MCF 10A (cell line): ENCODE data around the gene SYNPO. TPM values are rescaled to one million over a fixed set of nuclear protein-coding genes. Genes with fewer than 3 reads are reported as not detected.

ENCODE experiments used
- BruUV-seq: library from RNA; stranded (reverse); fragments of 400-500 nt; replicated peaks from 2 replicates; lab custom pipeline; 2021; lab: Mats Ljungman, UMichigan
- CTCF ChIA-PET: fragments of 300-600 bp; sonication (Branson Sonifier 250); formaldehyde crosslinking; extraction: SDS; loops from one replicate; lab custom pipeline; 2021; ENCODE audit warnings: antibody characterized with exemption, inconsistent platforms; lab: Yijun Ruan, JAX
- POLR2A ChIA-PET: fragments of 300-600, 350-650 bp; sonication (Branson Sonifier 250); formaldehyde crosslinking; extraction: SDS; loops from one replicate; lab custom pipeline; 2020; ENCODE audit warnings: antibody characterized with exemption, inconsistent platforms; lab: Yijun Ruan, JAX
- DNase-seq: peaks from one replicate; pipeline ENCODE4 v3.0.0-alpha.2; 2018; ENCODE audit not compliant: unreplicated experiment
- H3K27ac Mint-ChIP-seq: one replicate; pipeline ENCODE4 v1.8.0; 2022; ENCODE audit warnings: mild to moderate bottlenecking, low read depth, mixed read lengths; ENCODE audit not compliant: unreplicated experiment
- H3K27me3 Mint-ChIP-seq: one replicate; pipeline ENCODE4 v1.8.0; 2022; ENCODE audit warnings: mixed read lengths; ENCODE audit not compliant: insufficient read depth, unreplicated experiment
- H3K36me3 Mint-ChIP-seq: one replicate; pipeline ENCODE4 v1.8.0; 2022; ENCODE audit warnings: mild to moderate bottlenecking, moderate library complexity, mixed read lengths; ENCODE audit not compliant: insufficient read depth, unreplicated experiment
- H3K4me1 Mint-ChIP-seq: one replicate; pipeline ENCODE4 v1.8.0; 2022; ENCODE audit warnings: mixed read lengths; ENCODE audit not compliant: insufficient read depth, unreplicated experiment
- H3K4me3 Mint-ChIP-seq: one replicate; pipeline ENCODE4 v1.8.0; 2022; ENCODE audit warnings: mild to moderate bottlenecking, moderate library complexity, mixed read lengths; ENCODE audit not compliant: unreplicated experiment
- H3K9me3 Mint-ChIP-seq: one replicate; pipeline ENCODE4 v1.8.0; 2022; ENCODE audit warnings: mixed read lengths; ENCODE audit not compliant: unreplicated experiment
- intact Hi-C: fragments of 100-400 bp; cut with micrococcal nuclease; formaldehyde crosslinking; loops from 2 replicates; pipeline ENCODE4 v1.14.1; 2022
- total RNA-seq: library from RNA; stranded (reverse); gene quantifications from 2 replicates; pipeline ENCODE4 v1.2.3, GENCODE V29; 2022
- TF ChIP-seq, protein P1 (sequence below): fragments of 200-600 bp; IDR thresholded peaks from one replicate; pipeline ENCODE4 v1.8.0; 2022; ENCODE audit warnings: antibody characterized with exemption, mild to moderate bottlenecking; ENCODE audit not compliant: unreplicated experiment

SYNPO gene
- total RNA-seq, 1 experiment from 2014 or later, result 6.3 TPM

DNA sequence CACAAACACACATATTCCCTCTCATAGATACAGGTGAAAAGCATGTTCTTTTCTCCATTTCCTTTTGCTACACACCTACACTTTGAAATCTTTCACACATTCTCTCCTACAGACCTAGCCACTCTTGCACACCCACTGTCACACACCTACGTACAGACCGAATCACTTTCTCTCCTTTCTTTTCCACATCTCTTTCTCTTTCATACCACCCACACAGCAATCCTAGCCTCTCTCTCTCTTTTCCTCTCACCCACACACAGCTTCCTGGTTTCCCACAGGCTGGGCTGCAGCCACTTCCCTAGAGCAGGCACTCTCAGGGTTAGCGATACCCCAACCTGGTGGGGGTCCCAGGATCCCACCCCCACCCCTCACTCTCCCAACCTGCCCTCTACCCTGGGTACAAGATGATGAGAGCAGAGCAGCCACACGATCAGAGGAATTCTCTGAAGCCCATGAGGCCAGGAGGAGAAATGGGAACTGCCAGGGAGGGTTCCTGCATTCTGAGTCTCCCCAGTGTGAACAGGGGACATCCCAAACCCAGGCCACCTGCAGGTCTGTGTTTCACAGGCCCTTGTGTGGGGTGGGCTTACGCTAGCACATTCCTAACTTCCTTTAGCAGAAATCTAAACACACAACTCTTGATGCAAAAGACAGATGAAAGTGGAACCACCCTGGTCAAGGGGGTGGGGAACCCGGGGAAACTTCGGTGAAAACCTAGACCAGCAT is 17.1 kb upstream of the SYNPO start:
- DNase-seq, result no peak
- TF ChIP-seq, protein P1, sequence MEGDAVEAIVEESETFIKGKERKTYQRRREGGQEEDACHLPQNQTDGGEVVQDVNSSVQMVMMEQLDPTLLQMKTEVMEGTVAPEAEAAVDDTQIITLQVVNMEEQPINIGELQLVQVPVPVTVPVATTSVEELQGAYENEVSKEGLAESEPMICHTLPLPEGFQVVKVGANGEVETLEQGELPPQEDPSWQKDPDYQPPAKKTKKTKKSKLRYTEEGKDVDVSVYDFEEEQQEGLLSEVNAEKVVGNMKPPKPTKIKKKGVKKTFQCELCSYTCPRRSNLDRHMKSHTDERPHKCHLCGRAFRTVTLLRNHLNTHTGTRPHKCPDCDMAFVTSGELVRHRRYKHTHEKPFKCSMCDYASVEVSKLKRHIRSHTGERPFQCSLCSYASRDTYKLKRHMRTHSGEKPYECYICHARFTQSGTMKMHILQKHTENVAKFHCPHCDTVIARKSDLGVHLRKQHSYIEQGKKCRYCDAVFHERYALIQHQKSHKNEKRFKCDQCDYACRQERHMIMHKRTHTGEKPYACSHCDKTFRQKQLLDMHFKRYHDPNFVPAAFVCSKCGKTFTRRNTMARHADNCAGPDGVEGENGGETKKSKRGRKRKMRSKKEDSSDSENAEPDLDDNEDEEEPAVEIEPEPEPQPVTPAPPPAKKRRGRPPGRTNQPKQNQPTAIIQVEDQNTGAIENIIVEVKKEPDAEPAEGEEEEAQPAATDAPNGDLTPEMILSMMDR, result no peak
- H3K27ac Mint-ChIP-seq, result no peak overlapping the region
- no TSS peak for BruUV-seq
- no peak overlapping the region for H3K4me3 Mint-ChIP-seq
- intact Hi-C loops, result no loop called here
- ChIA-PET CTCF (interaction anchor here (1.1 kb wide), 1 partner anchor 31 kb away, joined by 3 read pairs; no protein-coding TSS in a partner anchor), POLR2A (interaction anchor here (0.6 to 1.1 kb wide), 3 partner anchors 14 to 133 kb away, joined by 3 to 4 read pairs (median 3); no protein-coding TSS in a partner anchor)
- no peaks in the 10 kb centered on the region for H3K36me3 Mint-ChIP-seq
- peaks cover 15% of the 10 kb centered on the region for H3K4me1 Mint-ChIP-seq
- no peaks in the 10 kb centered on the region for H3K9me3 Mint-ChIP-seq
- no peaks in the 10 kb centered on the region for H3K27me3 Mint-ChIP-seq

DNA sequence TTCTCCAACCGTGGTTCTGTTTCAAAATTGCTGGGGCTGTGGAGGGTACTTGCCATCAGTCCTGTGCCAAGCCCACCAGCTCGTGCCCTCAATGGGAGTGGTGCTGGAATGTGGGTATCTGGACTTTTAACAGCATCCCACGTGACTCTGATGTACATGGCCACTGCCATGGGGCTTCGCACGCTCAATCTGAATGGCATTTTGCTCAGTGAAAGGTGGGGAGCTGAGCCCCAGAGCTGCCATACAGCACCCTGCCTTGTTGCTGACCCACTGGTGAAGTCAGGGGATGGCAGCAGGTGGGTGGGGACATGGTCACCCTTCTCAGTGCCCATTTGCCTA is 16.6 kb upstream of the SYNPO start:
- no TSS peak for BruUV-seq
- Mint-ChIP-seq H3K36me3 (no peaks in the 10 kb centered on the region), H3K27me3 (no peaks in the 10 kb centered on the region), H3K27ac (no peak overlapping the region), H3K4me1 (peaks cover 15% of the 10 kb centered on the region), H3K9me3 (no peaks in the 10 kb centered on the region), H3K4me3 (peak overlapping the region; percentile 69)
- no peak for DNase-seq
- ChIA-PET CTCF (no interaction called here), POLR2A (no interaction called here)
- intact Hi-C loops, result no loop called here
- TF ChIP-seq, protein P1, result no peak

DNA sequence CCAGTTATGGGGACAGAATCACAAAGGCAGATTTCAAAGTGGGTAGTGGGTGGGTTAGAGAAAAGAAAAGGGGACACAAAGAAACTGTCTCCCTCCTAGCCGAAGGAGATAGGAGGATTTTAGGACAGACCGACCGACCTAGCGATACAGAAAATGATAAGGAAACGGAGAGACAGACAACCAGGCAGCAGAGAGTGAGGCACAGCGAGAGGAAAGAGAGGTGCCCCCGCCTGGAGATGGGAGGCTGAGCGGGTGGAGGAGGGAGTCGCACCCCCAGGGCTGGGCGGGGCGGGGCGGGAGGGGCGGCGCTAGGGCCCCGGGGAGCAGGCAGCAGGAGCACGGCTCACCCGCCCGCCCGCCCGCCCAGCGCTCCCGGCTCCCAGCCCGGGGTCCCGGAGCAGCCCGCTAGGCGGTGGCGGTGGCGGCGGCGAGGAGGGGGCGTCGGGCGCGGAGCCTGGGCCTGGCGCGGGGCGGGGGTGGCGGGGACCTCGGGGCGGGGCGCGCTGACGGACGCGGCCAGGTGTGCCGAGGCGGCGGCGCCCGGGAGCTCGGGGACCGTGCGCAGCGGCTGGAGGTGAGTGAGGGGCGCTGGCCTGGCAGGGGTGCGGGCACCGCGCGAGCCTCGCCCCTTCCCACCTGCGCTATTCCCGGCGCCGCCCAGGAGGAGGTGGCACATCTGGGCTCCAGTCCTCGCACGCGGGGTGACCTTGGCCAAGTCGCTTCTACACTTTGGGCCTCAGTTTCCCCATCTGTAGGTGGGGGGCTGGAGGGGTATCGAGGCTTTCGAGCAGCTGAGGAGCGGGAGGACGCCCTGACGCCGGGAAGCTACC is 15.9 kb upstream of the SYNPO start:
- ChIA-PET POLR2A (no interaction called here), CTCF (no interaction called here)
- intact Hi-C loops, result no loop called here
- no peaks in the 10 kb centered on the region for H3K27me3 Mint-ChIP-seq
- TF ChIP-seq, protein P1, result no peak
- H3K27ac Mint-ChIP-seq, result no peak overlapping the region
- no peak for DNase-seq
- no TSS peak for BruUV-seq
- peaks cover 15% of the 10 kb centered on the region for H3K4me1 Mint-ChIP-seq
- peak overlapping the region; percentile 69 for H3K4me3 Mint-ChIP-seq
- no peaks in the 10 kb centered on the region for H3K9me3 Mint-ChIP-seq
- H3K36me3 Mint-ChIP-seq, result no peaks in the 10 kb centered on the region

DNA sequence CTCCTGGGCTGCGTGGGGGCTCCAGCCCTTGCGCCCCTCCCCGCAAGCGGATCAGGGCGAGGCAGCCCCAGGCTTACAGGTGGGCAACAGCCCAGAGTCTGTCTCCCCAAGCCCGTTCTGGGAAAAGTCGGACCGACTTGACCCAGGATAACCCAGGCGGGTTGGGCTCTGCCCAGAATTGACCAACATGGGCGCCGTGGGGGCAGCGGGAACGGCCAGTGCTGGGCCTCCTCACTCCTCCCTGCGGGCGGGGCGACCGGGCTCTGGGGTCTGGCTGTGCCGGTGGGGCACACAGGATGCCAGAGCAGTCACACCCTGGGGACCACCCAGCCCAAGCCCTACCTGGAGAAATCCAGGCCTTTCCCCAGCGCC is 15.3 kb upstream of the SYNPO start:
- Mint-ChIP-seq H3K36me3 (no peaks in the 10 kb centered on the region), H3K27me3 (no peaks in the 10 kb centered on the region), H3K27ac (no peak overlapping the region), H3K4me1 (peaks cover 15% of the 10 kb centered on the region), H3K9me3 (no peaks in the 10 kb centered on the region), H3K4me3 (no peak overlapping the region)
- no peak for DNase-seq
- no TSS peak for BruUV-seq
- ChIA-PET POLR2A (no interaction called here), CTCF (no interaction called here)
- TF ChIP-seq, protein P1, result no peak
- intact Hi-C loops, result no loop called here
